Hematopoietic multipotent progenitor cell treated with erythropoietin and hydrocortisone succinate and interleukin-3 and kit ligand, for 8 days (in vitro differentiated cells): ENCODE data around the gene CLEC4D.
"Not testable (repeated sequence)": the region's sequence is repeated elsewhere in the genome, so short reads cannot be mapped to it uniquely, and the experiment has no call there.

Experiments used
- DNase-seq: peaks from one replicate; pipeline ENCODE4 v3.0.0-alpha.2; 2015

CLEC4D gene

DNA sequence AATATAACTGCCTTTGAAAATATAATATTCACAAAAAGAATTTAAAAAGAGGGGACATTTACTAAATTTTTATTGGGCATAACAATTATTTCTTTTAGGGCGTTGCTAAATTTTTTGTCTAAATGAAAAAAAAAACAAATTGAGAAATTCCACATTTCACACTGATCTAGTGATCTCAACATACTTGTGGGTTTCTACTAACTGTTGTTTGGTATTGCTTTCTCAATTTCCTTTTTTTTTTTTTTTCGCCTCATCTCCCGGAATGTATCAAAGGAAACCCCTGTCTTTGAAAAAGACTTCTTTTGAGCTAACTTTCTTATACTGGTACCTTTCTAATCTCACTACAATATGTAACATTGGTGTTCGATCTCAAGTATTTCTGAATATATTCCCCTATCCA lies at the start of gene CLEC4D:
Gene CLEC4D (plus strand): TSS at position 248 of the 400 bp plus-strand sequence. CDS start 230 bp downstream, outside the sequence.
- DNase-seq = no peak

DNA sequence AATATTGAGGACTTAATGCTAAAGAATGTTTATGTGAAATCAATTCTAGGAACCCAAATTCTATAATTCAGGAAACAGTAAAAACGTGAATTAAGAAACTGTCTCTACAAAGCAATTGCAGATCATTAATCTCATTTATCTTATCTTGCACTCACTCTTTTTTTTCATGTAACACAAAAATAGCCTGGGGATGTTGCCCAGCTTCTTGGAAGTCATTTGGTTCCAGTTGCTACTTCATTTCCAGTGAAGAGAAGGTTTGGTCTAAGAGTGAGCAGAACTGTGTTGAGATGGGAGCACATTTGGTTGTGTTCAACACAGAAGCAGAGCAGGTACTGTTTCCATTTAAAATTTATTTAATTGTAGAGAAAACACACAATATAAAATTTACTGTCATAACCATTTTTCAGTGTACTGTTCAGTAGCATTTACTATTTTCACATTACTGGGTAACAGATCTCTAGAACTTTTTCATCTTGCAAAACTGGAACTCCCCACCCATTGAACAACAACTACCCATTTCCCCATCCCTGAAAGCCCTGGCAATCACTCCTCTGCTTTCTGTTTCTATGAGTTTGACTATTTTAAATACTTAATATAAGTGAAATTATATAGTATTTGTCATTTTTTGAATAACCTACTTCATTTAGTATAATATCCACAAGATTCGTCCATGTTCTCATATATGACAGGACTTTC lies 47.9 kb upstream of the CLEC4D start:
- peak; percentile 17 for DNase-seq

DNA sequence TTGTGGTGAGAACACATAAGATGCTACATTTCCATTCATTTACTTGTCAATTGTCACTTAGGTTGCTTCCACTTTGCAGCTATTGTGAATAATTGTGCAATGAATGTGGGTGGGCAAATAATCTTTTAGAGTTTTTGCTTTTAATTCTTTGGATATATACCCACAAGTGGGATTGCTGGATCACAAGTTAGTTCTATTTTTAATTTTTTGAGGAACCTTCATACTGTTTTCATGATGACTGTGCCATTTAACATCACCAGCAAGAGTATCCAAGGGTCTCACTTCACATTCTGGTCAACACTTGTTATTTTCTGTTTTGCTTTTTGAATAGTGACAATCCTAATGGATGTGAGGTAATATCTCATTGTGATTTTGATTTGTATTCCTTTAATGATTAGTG lies 47.1 kb upstream of the CLEC4D start:
- DNase-seq = no peak

DNA sequence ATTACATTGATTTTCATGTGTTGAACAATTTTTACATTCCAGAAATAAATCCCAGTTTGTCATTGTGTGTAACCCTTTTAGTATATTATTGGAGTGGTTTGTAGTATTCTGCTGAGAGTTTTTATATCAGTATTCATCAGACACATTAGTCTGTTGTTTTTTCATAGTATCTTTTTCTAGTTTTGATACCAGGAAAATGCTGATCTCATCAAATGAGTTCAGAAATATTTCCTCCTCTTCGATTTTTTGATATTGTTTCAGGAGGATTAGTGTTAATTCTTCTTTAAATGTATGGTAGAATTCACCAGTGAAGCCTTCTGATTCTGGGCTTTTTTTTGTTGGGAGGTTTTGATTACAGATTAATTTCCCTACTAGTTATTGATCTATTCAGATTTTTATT lies 42.2 kb upstream of the CLEC4D start:
- DNase-seq = no peak

DNA sequence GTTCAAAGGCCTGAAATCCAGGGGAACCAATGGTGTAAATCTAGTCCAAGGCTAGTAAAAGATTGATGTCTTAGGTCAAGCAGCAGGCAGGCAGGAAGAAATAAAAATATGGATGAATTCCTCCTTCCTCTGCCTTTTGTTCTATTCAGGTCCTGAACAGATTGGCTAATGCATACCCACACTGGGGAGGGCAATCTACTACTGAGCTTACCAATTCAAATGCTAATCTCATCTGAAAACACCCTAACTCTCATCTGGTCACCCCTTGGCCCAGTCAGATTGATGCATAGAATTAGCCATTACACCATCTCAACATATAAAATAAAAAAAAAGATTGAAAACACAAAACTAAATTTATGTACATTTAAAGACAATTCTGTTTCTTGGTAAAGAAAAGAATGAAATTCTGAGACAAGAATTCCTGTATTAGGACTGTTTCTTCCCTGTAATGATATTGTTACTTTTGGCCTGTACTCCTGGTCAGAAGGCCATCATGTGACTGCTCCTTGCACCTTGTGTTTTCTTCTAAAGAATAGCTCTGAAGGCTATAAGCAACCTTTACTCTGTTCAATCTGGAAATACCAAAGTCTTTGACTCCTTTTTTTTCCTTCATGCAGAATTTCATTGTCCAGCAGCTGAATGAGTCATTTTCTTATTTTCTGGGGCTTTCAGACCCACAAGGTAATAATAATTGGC lies 37.6 kb upstream of the CLEC4D start:
- DNase-seq = no peak

DNA sequence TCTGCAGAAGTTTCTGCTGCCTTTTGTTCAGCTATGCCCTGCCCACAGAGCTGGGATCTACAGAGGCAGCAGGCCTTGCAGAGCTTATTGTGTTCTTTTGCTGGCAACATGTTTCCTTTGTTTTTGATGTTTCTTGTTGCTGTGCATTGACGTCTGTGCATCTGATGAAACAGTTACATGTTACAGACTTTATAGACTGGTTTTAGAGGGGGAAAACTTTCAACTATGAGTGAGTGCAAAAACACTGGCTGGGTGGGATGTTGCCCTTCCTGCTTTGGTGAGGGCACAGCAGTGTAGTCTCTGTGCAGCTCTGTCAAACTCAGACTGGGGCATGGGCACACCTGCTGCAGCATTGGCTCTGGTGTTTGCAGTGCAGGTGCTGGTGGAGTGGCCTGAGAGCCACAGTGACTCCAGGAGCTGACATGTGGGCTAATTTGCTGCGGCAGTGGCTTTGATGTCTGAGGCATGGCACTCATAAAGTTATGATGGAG lies 30.7 kb upstream of the CLEC4D start:
- DNase-seq = no peak

DNA sequence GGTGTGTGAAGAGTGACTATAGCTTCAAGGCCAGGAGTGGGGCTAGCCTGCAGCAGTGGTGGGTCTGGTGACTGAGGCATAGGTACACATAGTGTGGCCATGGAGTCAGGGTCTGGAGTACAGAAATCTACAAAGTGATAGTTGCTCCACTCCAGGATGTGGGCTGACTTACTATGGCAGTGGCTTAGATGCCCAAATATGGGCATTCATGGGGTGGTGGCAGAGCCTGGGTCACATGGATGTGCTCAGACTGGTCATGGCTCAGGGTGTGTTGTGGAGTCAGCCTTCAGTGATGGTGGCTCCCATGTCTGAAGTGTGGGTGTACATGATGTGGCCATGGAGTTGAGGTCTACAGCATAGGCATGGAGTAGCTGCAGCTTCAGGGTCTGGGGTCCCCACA lies 30.2 kb upstream of the CLEC4D start:
- no peak for DNase-seq

DNA sequence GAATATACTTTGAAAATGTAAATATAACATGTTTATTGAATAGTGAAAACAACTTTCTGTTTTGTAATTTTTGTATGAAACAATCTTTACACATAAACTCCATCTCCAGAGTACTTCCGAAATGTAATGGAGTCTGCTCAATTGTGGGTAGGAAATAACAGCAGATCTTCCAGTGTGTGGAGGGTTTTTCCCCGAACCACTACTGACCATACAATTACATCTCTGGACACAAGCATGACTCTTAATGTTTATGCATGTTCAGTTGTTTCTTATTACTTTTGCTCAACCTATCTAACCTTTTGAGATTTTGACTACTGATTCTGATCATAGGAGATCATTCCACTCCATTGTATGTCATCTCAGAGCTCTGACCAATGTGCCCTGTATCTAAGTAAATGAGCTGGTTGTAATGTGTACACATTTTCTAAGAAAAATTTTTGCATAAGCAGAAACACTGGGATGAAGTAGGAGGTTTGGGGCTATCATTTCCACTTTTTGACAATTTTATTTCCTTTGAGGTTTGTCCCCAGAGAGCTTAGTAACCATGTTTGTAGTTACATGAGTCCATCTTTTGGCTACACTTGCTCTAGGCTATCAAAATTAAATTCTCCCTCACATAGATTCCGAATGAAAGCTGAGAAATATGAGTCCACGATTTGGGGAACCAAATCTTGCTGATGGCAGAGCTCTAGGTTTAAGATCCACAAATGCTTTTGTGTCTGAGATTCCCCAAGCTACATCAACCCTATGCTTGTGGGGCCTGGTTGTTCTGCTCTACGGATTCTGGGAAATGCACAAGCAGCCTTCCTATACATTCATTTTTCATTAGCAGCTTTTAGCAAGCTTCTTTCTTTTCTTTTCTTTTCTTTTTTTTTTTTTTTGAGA lies 21.4 kb upstream of the CLEC4D start:
- no peak for DNase-seq

DNA sequence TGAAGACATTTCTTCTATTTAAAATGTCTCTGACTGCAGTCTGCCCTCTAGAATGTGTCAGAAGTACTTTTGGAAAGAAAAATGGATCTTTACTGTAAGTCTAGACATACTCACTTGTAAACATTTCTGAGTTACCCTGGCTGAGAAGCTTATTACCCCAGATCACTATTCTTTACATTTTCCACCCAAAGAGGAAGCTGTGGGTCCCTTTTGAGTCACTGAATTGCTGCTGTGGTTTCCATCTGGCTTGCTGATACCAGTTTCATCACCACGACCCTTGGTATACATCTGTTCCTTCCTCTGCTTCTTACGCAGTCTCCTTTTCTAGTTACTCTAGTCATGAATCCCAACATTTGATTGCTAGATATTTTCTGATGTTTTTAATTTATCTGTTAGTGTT lies 20.2 kb upstream of the CLEC4D start:
- peak; percentile 41 for DNase-seq

DNA sequence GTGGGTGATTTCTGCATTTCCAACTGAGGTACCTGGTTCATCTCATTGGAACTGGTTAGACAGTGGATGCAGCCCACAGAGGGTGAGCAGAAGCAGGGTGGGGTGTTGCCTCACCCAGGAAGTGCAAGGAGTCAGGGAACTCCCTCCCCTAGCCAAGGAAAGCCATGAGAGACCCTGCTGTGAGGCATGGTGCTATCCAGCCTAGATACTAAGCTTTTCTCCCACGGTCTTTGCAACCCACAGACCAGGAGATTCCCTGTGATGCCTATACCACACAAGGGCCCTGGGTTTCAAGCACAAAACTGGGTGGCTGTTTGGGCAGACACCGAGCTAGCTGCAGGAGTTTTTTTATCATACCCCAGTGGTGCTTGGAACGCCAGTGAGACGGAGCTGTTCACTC lies 17.6 kb upstream of the CLEC4D start:
- not testable (repeated sequence) for DNase-seq

DNA sequence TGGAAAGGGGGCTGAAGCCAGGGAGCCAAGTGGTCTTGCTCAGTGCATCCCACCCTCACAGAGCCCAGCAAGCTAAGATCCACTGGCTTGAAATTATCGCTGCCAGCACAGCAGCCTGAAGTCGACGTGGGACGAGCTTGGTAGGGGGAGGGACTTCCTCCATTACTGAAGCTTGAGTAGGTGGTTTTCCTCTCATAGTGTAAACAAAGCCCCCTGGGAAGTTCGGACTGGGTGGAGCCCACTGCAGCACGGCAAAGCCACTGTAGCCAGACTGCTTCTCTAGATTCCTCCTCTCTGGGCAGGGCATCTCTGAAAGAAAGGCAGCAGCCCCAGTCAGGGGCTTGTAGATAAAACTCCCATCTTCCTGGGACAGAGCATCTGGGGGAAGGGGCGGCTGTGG lies 17.2 kb upstream of the CLEC4D start:
- DNase-seq = not testable (repeated sequence)

DNA sequence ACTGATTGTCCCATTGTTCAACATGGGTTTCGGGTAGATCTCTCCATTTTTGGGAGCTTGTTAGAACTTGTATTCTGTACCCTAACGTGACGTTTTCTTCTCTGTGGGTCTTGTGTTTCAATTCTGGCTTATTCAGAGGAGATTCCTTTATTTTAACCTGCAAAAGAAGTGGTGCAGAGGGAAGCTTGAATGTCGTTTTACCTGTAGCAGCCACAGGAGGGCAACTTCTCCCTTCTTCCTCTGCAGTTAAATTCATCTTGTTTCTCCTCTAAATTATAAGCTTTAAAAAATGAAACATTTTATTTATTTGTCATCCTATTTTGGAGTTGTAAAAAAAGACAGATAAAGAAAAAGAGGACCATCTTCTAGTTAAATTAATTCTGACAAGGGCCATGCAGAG lies 13.7 kb upstream of the CLEC4D start:
- no peak for DNase-seq

DNA sequence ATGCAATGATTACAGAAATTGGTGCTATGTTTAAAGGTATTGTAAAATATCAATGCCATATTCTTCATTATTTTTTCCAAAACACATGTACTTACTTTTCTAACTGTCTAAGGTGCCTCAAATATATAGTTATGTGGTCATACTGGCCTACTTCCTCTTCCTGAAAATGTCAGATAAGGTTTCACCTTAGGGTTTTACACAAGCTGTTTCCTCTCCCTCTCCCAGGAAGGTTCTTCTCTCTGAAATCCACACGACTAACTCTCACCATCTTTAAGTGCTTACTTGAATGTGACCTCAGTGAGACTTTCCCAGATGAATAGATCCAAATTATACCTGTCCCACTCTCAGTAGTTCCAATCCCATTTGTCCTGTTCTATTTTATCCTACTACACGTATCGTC lies 11.6 kb upstream of the CLEC4D start:
- DNase-seq = no peak

DNA sequence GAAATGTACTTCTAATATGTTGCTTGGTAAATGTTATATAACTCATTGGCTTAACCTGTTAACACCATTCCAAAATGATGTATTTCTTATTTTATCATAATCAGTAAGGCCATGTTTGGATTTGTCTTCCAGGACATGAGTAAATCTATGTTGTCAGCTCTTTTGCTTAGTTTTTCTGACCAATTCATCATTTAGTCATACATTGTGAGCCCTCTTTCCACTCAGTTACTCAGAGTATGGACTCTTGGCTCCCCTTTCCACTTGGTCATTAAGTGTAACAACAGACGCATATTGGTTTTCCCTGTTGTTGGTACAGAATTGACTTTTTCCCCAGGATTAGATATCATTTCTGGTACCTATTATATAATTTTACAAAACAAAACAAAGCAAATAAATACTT lies 9.0 kb upstream of the CLEC4D start:
- no peak for DNase-seq

DNA sequence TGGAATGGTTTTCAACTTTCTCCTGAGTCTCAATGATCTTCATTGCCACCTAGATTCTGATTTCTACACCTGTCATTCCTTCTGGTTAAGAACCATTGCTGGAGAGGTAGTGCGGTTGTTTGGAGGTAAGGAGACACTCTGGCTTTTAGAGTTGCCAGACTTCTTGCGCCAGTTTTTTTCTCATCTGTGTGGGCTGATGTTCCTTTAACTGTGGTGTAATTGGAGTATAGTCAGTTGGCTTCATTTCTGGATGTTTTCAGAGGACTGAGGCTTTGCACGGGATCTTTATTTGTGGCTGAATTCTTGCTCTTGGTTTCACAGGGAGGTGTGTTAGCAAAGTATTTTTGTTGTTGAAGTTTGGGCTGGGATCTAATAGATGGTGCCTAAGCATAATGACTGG lies 5.7 kb upstream of the CLEC4D start:
- no peak for DNase-seq

DNA sequence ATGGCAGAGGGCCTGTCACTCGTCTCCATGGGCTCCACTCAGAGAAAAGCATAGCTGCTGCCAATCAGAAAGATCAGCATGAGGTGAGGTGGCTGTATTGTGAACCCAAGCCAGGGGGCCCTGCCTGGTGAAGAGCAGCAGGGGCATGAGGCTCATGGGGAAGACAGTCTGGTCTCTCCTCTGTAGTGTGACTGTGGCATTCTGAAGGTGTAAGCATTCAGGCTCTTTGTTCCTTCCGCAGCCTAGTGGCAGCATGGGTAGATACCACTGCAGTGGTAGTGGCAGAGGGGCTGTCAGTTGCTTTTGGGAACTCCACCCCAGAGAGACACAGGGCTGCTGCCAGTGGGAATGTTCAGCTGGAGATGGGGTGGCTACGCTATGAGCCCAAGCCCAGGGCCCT lies 5.1 kb upstream of the CLEC4D start:
- no peak for DNase-seq

DNA sequence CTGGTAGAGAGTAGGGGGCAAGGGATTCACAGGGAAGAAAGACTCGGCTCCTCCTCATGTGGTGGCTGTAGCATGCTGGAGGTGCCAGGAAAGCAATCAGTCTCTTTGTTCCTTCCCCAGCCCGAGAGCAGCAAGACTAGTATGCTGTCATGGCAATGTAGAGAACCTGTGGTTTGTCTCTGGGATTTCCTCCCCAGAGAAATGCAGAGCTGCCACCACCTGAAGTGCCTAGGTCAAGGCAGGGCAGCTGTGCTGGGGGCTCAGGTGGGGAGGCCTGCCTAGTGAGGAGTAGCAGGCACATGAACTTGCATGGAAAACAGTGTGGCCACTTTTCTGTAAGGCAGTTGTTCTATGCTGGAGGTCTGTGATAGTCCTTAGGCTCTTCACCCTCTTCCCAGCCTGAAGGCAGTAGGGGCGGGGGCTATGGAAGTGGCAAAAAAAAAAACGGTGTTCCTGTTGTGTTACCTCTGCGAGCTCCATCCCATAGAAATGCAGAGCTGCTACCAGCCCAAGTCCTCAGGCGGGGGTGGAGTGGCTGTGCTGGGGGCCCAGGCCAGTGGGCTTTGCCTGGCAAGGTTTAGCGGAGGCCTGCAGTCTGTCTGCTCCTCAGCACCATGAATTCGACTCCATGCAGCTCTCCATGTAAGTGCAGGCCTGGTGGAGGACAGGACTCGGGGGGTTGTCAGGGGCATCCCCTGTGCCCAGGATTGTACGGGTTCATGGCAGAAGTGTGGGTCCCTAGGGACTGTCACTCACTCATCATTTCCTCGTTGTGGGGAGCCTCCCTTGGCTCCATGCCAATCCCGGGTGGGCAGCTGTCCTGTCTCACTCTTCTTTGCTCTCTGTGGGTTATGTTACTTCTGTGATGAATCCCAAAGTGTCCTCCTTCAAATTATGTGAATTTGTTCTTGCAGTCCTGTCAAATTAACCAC lies 4.1 kb upstream of the CLEC4D start:
- no peak for DNase-seq

DNA sequence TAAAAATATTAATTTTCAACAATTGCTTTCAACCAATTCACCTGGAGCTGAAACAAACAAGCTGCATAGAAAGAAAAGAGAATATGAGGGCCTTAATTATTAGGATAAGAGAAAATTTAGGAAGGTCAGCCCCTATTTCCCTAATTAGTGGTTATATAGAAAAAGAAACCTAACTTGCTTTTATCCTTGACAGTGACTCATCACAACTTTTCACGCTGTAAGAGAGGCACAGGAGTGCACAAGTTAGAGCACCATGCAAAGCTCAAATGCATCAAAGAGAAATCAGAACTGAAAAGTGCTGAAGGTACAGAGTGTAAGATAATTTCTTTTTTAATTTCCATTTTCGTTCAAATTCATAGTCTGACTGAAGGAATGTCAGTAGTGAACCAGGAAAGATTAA lies 4.7 kb downstream of the CLEC4D start:
- no peak for DNase-seq

DNA sequence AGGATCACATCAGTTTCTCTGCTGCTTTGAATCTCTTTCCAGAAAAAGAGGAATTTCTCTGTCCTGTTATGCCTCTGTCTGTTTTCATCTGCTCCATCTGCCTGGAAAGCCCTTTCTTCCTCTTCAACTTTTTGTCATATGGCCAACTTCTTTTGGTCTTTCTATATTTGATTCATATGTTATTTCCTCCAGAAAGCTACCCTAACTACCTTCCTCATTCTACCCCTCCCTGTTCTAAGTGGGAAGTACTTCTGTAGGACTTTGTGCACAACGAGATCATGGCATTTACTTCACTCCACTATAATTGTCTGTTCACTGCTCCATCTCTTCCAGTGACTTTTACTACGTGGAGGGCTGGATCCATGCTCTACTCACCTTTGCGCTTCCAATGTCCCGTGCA lies 5.9 kb downstream of the CLEC4D start:
- no peak for DNase-seq

DNA sequence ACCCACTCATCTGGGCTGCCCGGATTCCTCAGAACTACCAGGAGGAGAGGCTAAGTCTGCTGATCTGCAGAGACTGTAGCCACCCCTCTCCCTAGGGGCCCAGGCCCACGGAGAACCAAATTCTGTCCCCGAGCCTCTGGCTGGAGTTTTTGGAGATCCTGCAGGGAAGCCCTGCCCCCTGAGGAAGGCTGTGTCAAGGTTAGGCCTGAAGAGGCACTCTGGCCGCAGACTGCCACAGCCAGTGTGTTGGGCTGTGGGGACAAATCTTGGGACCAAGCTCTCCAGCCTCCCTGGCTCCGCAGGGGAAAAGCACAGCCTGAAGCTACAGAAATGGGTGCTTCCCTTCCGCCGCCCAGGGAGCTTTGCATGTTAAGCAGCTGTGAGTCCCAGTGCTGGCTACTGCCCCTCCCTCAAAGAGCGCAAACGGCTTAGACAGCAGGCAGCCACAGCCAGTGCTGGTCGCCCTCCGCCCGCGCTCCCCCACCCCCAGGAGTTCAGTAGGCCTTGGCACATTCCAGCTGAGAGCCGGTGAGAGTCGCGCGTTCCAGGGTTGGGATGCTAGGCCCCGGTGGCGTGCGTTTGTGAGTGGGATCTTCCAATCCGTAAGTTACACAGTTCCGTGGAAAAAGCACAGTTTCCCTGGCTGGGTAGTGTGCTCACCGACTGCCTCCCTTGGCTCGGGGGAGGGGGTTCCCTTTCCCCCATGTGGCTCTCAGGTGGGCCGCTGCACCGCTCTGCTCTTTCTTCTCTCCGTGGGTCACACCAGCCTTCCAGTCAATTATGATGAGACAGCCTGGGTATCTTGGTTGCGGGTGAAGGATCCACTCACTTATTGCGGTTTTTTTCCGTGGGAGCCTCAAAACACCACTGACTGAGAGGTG lies 14.2 kb downstream of the CLEC4D start:
- no peak for DNase-seq

DNA sequence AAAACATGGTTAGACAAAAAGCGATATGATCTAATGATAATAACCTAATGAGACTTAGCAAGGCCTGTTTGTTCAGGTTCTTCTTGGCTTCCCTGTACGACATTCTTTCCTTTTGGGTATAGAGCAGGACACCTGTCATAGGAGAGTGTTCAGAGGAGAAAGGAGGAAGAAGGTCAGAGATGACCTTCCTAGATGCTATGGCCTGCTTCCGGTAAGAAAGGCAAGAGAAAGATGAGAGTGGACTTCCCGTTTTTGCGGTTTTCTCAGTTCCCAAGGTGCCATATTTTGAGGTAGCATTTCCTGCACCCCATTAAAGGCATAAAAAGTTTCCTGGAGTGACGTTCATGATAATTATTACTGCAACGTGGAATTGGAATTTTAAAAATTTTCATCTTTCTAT lies 18.7 kb downstream of the CLEC4D start:
- no peak for DNase-seq
